ENCODE results near the gene CTNS. TPM values are rescaled to one million over a fixed set of nuclear protein-coding genes. Genes with fewer than 3 reads are reported as not detected.
A peak's percentile ranks its signal among the peaks of the same experiment; 100 is the strongest.

The CTNS gene
- total RNA-seq, 1 donor = 27.7 TPM

DNA sequence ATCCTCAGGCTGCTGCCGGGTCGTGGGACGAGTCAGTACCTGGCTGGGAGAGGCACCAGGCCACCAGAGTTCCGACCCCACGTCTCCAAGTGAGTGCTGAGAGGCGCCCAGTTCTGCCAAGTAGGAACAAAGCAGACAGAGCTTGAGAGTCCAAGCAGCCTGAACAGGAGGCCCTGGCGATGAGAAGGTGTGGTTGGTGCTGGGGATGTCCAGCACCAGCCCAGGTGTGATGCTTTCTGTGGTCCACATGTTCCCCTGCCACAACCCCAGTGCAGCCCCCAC is 21.0 kb downstream of the CTNS start:
- DNase-seq (ENCODE audit: low read depth) = no peak
- TF ChIP-seq CTCF (IDR thresholded peaks at IDR 0.05; ENCODE audit: insufficient read depth, low read length) = no peak
- H3K4me3 ChIP-seq (ENCODE audit: low read depth, low read length) = no peak overlapping the region

- H3K4me3 ChIP-seq (ENCODE audit: low read depth, low read length) = no peak overlapping the region
- DNase-seq (ENCODE audit: low read depth) = no peak
- no peak for TF ChIP-seq CTCF (IDR thresholded peaks at IDR 0.05; ENCODE audit: insufficient read depth, low read length)
These were observed 21.6 kb downstream of the CTNS start for GRCh38 chr17:3657874-3658783.

DNA sequence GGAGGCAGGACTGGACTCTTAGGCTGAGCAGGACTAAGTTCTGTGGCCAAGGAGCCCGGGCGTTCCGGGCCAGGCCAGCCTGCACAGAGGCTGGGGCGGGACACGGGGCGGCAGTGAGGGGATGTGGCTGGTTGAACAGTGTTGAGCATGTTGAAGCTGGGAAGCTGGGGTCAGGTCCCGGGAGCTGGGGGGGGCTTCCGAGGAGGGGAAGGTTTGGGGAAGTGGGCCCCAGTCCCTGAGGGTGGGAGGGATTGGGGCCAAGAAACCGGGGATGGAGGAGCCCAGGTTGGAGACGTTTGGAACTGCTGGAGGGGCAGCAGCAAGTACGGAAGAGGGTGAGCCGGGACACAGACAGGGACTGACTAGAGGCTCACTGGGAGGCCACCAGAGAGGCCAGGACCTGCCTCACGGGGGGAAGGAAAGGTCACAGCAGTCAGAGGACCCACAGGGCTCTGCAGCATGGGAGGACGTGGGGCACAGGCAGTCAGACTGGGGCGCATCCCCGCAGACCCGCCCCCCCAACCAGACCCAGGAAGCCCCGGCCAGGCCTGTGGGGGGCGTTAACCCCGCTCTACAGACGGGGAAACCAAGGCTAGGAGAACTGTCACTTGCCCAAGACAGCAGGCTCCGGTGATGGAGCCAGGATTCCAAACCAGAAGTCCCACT is 22.4 kb downstream of the CTNS start:
- H3K4me3 ChIP-seq (ENCODE audit: low read depth, low read length) = no peak overlapping the region
- no peak for DNase-seq (ENCODE audit: low read depth)
- no peak for TF ChIP-seq CTCF (IDR thresholded peaks at IDR 0.05; ENCODE audit: insufficient read depth, low read length)

- H3K4me3 ChIP-seq (ENCODE audit: low read depth, low read length) = no peak overlapping the region
- peak; percentile 97 for DNase-seq (ENCODE audit: low read depth)
- TF ChIP-seq CTCF (IDR thresholded peaks at IDR 0.05; ENCODE audit: insufficient read depth, low read length) = peak; percentile 51
These were observed 23.1 kb downstream of the CTNS start for GRCh38 chr17:3659541-3660111.

DNA sequence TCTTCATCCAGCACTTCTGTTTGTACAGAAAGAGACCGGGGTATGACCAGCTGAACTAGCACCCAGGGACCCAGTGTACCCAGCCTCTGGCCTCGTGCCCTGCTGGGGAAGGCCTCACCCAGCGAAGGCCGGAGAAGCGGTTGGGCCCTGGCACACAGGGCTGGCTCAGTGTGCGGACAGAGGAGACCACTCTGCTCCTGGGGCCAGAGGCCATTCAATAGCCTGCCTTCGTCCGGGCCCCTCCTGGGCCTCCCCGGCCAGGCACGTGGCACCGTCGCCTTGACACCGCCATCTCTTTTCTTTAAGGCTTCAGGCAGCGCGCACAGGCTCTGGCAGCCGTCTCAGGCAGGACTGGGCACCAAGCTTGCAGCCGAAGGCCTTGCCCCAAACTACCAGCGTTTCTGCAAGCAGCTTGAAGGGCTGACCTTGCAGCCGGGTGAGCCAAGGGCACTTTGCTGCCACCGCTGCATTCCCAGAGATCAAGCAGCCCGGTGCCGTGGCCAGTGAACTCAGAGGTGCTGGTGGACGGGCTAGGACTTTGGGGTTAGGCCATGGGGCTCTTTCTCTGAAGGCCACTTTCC is 23.8 kb downstream of the CTNS start:
- TF ChIP-seq CTCF (IDR thresholded peaks at IDR 0.05; ENCODE audit: insufficient read depth, low read length) = no peak
- H3K4me3 ChIP-seq (ENCODE audit: low read depth, low read length) = no peak overlapping the region
- DNase-seq (ENCODE audit: low read depth) = no peak

DNA sequence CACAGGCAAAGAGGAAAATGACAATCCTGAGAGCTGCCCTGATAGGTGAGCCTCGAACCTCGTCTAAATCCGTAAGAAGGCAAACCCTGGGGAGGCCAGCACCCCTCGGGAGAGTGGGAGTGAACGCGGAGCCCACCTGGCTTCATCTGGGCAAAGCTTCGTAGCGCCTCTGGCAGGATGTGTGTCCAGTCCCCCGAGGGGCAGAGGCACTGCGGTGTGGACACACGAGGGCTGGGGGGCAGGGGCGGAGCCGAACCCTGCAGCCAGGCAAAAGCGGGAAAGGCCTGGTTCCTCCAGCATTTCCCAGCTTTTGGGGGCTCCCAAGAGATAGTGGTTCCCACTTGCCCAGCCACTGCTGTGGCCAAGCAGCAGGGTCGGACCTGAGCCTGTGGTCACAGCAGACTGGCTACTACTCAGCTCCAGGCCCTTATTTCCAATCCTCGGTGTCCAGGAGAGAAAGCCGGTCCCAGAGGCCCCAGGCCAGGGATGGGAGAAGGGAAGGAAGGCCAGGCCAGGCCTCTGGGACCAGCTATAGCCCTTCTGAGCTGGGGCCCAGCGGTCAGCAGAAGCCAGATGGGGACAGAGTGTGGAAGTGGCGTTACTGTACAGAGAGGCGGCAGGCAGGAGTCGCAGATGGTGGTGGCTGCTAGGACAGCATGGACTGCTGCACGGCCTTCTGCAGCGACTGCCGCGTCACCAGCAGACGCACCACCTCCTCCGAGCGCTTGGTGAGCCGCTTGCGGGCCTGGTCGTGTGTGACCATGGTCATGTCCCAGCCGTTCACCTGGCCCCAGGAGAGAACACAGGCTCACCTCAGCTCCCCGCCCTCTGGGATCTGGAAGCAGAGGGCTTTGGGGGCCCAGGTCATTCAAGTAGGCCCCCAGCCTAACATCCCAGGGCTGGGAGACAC is 26.8 kb downstream of the CTNS start:
- H3K4me3 ChIP-seq (ENCODE audit: low read depth, low read length) = no peak overlapping the region
- TF ChIP-seq CTCF (IDR thresholded peaks at IDR 0.05; ENCODE audit: insufficient read depth, low read length) = no peak
- no peak for DNase-seq (ENCODE audit: low read depth)
